Measurements from ENCODE around the gene IGHMBP2. TPM values are rescaled to one million over a fixed set of nuclear protein-coding genes. Genes with fewer than 3 reads are reported as not detected.

The IGHMBP2 gene
- total RNA-seq, 1 donor from 2014 or later: 11.0 TPM

DNA sequence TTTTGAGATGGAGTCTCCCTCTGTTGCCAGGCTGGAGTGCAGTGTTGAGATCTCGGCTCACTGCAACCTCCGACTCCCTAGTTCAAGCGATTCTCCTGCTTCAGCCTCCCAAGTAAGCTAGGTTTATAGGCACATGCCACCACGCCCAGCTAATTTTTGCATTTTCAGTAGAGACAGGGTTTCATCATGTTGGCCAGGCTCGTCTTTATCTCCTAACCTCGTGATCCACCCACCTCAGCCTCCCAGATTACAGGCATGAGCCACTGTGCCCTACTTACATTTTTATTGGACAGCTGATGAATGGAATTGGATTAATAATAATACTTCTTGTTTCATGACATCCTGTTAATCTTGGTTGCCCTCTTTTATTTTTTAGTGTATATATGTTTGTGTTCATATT is 80.1 kb downstream of the IGHMBP2 start:
- DNase-seq: no peak

DNA sequence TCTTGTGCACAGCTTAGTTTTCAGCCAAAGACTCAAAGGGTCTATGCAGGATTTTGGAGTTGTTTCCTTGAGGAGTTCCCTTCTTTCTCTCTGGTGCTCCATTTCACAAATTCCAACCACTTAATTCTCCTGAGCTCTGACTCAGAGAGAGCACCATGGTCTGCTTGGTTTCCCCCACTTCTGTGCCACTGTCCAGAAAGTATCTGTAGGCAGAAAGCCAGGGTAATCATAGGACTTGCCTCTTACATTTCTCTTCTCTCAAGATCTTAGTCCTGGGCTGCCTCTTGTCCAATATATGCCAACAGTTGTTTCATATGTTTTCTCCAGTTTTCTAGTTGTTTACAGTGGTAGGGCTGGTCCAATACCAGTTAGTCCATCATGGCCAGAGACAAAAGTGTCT is 83.5 kb downstream of the IGHMBP2 start:
- no peak for DNase-seq

DNA sequence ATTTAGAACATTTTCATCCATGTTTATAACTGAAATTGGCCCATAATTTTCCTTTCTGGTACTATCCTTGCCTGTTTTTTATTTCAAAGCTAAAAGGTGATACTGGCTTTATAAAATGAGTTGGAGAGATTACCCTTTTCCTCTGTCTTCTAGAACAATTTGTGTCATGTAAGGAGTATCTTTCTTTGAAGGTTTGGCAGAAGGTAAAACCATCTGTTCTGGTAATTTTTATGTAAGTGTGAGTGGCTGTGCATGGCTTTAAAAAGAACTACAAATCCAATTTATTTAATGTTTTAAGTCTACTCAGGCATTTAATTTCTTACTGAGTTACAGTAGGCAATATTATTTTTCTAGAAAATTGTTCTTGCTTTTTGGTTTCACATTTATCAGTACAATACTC is 84.8 kb downstream of the IGHMBP2 start:
- DNase-seq: no peak

Other genes starting within 250 kb of the IGHMBP2 start
- gene GAL, start 219.3 kb upstream of the IGHMBP2 start, total RNA-seq: 5.3 TPM
- gene TESMIN, start 152.4 kb upstream of the IGHMBP2 start, total RNA-seq: 1.1 TPM
- 13.6 TPM for gene CPT1A, start 62.0 kb upstream of the IGHMBP2 start, total RNA-seq
- 42.9 TPM for gene MRPL21, start 59 bp upstream of the IGHMBP2 start, total RNA-seq
- gene MRGPRD, start 77.1 kb downstream of the IGHMBP2 start, total RNA-seq: not detected
- 13.0 TPM for gene MRGPRF, start 109.4 kb downstream of the IGHMBP2 start, total RNA-seq
- 8.6 TPM for gene TPCN2, start 145.0 kb downstream of the IGHMBP2 start, total RNA-seq

Measured in skin of body (tissue), 2 donors.